IMR-90 (cell line): ENCODE results near the gene MAML2. TPM values are rescaled to one million over a fixed set of nuclear protein-coding genes. Genes with fewer than 3 reads are reported as not detected.

Experiments
- ATAC-seq: fragments of 200-7000 bp; cut with Tn5 transposase; 2 replicates; pipeline ENCODE4 v1.9.1; 2020; ENCODE audit warnings: low read depth, mild to moderate bottlenecking, moderate library complexity
- BruUV-seq: library from RNA; stranded (reverse); fragments of 400-500 nt; replicated peaks from 2 replicates; lab custom pipeline; 2021; lab: Mats Ljungman, UMichigan
- CTCF ChIA-PET: fragments of 300-600 bp; formaldehyde crosslinking; extraction: SDS; loops from one replicate; lab custom pipeline; 2021; ENCODE audit warnings: antibody characterized with exemption; lab: Yijun Ruan, JAX
- POLR2A ChIA-PET: fragments of 300-600 bp; sonication (Branson Sonifier 250); formaldehyde crosslinking; loops from one replicate; lab custom pipeline; 2022; ENCODE audit warnings: antibody characterized with exemption; ENCODE audit not compliant: unreplicated experiment; lab: Charles Lee
- DNase-seq: peaks from one replicate; pipeline ENCODE4 v3.0.0; 2013
- H2AFZ ChIP-seq: replicated peaks from 2 replicates; pipeline ENCODE3; 2013; ENCODE audit warnings: low read length, mild to moderate bottlenecking; ENCODE audit not compliant: poor library complexity
- H2AK5ac ChIP-seq: 2 replicates; pipeline ENCODE4 v1.6.1; 2013; ENCODE audit warnings: low read depth, low read length, inconsistent platforms
- H2AK9ac ChIP-seq: replicated peaks from 2 replicates; pipeline ENCODE3; 2013; ENCODE audit warnings: mild to moderate bottlenecking, low read depth, low read length, moderate library complexity; ENCODE audit not compliant: poor library complexity
- H2BK120ac ChIP-seq: 2 replicates; pipeline ENCODE4 v1.6.1; 2013; ENCODE audit warnings: low read depth, low read length, inconsistent platforms
- H2BK15ac ChIP-seq: 3 replicates; pipeline ENCODE4 v1.6.1; 2013; ENCODE audit warnings: low read depth, low read length, inconsistent platforms
- H2BK20ac ChIP-seq: 2 replicates; pipeline ENCODE4 v1.6.1; 2013; ENCODE audit warnings: low read depth, mild to moderate bottlenecking, inconsistent platforms, low read length, moderate library complexity
- H2BK5ac ChIP-seq: 2 replicates; pipeline ENCODE4 v1.6.1; 2013; ENCODE audit warnings: mild to moderate bottlenecking, low read depth, low read length, inconsistent platforms; ENCODE audit not compliant: poor library complexity, severe bottlenecking
- H3K14ac ChIP-seq: replicated peaks from 2 replicates; pipeline ENCODE4 v1.6.1; 2013; ENCODE audit warnings: low read depth, low read length, inconsistent platforms
- H3K18ac ChIP-seq: 2 replicates; pipeline ENCODE4 v1.6.1; 2013; ENCODE audit warnings: low read depth, low read length, control low read depth
- H3K23ac ChIP-seq: 2 replicates; pipeline ENCODE4 v1.6.1; 2013; ENCODE audit warnings: low read depth, low read length, inconsistent platforms
- H3K27ac ChIP-seq: 2 replicates; pipeline ENCODE4 v1.5.1; 2013; ENCODE audit warnings: mild to moderate bottlenecking, control low read depth, low read length; ENCODE audit not compliant: insufficient read depth
- H3K27me3 ChIP-seq: 2 replicates; pipeline ENCODE4 v1.6.1; 2013; ENCODE audit warnings: low read length; ENCODE audit not compliant: control insufficient read depth, insufficient read depth
- H3K36me3 ChIP-seq: 2 replicates; pipeline ENCODE4 v1.6.1; 2013; ENCODE audit warnings: low read length, mixed read lengths; ENCODE audit not compliant: control insufficient read depth, insufficient read depth
- H3K4ac ChIP-seq: 2 replicates; pipeline ENCODE4 v1.6.1; 2013; ENCODE audit warnings: low read depth, low read length, inconsistent platforms
- H3K4me1 ChIP-seq: 2 replicates; pipeline ENCODE4 v1.6.1; 2013; ENCODE audit warnings: low read length, mixed read lengths; ENCODE audit not compliant: control insufficient read depth, insufficient read depth
- H3K4me2 ChIP-seq: 2 replicates; pipeline ENCODE4 v1.6.1; 2013; ENCODE audit warnings: low read depth, mild to moderate bottlenecking, control low read depth, low read length, moderate library complexity
- H3K4me3 ChIP-seq: 2 replicates; pipeline ENCODE4 v1.5.1; 2013; ENCODE audit warnings: low read depth, mild to moderate bottlenecking, control low read depth, low read length, moderate library complexity; ENCODE audit not compliant: insufficient read depth
- H3K56ac ChIP-seq: 2 replicates; pipeline ENCODE4 v1.6.1; 2013; ENCODE audit warnings: low read length, inconsistent platforms; ENCODE audit not compliant: insufficient read depth; ENCODE audit errors: extremely low read depth
- H3K79me1 ChIP-seq, 2 experiments: 2 replicates each; pipeline ENCODE4 v1.6.1; 2013; ENCODE audit warnings: low read length in 2 of 2, inconsistent platforms in 1 of 2, low read depth in 1 of 2
- H3K9ac ChIP-seq: 2 replicates; pipeline ENCODE4 v1.6.1; 2013; ENCODE audit warnings: low read depth, low read length, control low read depth
- H3K9me1 ChIP-seq: 2 replicates; pipeline ENCODE4 v1.6.1; 2013; ENCODE audit warnings: low read length, inconsistent platforms; ENCODE audit not compliant: insufficient read depth
- H3K9me3 ChIP-seq: 2 replicates; pipeline ENCODE4 v1.6.1; 2013; ENCODE audit warnings: low read length; ENCODE audit not compliant: control insufficient read depth, insufficient read depth
- H4K20me1 ChIP-seq: 2 replicates; pipeline ENCODE4 v1.6.1; 2013; ENCODE audit warnings: low read length, inconsistent platforms; ENCODE audit not compliant: insufficient read depth
- H4K5ac ChIP-seq: 2 replicates; pipeline ENCODE4 v1.6.1; 2013; ENCODE audit warnings: mild to moderate bottlenecking, low read depth, low read length, control low read depth
- H4K8ac ChIP-seq, 2 experiments: 2 replicates each; pipeline ENCODE4 v1.6.1; 2013; ENCODE audit warnings: low read depth in 2 of 2, low read length in 2 of 2, control low read depth in 1 of 2, inconsistent platforms in 1 of 2
- H4K91ac ChIP-seq: 2 replicates; pipeline ENCODE4 v1.6.1; 2013; ENCODE audit warnings: low read depth, low read length, inconsistent platforms; ENCODE audit not compliant: insufficient read depth
- BHLHE40 ChIP-seq: fragments of 150-350 bp; IDR thresholded peaks from 2 replicates; pipeline ENCODE4 v1.6.1; 2016; ENCODE audit warnings: mild to moderate bottlenecking, low read depth, low read length
- MAFK ChIP-seq: IDR thresholded peaks from 2 replicates; pipeline ENCODE4 v1.6.1; 2012; ENCODE audit warnings: low read depth, low read length, improper control_type of control experiment
- MXI1 ChIP-seq: IDR thresholded peaks from 2 replicates; pipeline ENCODE4 v1.6.1; 2012; ENCODE audit warnings: low read depth, mild to moderate bottlenecking, low read length, moderate library complexity, borderline replicate concordance
- NFE2L2 ChIP-seq: fragments of 150-350 bp; IDR thresholded peaks from 2 replicates; pipeline ENCODE4 v1.6.1; 2016; ENCODE audit warnings: low read depth, mild to moderate bottlenecking, low read length
- RCOR1 ChIP-seq: IDR thresholded peaks from 2 replicates; pipeline ENCODE4 v1.6.1; 2012; ENCODE audit warnings: mild to moderate bottlenecking, low read length, improper control_type of control experiment; ENCODE audit not compliant: insufficient replicate concordance
- RFX5 ChIP-seq: IDR thresholded peaks from 2 replicates; pipeline ENCODE4 v1.8.0; 2012; ENCODE audit warnings: low read depth, mild to moderate bottlenecking, low read length, moderate library complexity
- WGBS, 2 experiments: methylation state at CpG; one replicate each; pipeline versions ENCODE4 v1.1.5 to v1.1.7; 2013; ENCODE audit warnings: missing lambda C conversion rate in 2 of 2; ENCODE audit not compliant: insufficient read length in 1 of 2; ENCODE audit errors: extremely low coverage in 2 of 2; 5-methylcytosine and 5-hydroxymethylcytosine counted together
- dilution Hi-C: fragments of 300-500 bp; cut with HindIII; formaldehyde crosslinking; loops from one replicate; pipeline ENCODE4 v1.14.3; 2018; ENCODE audit warnings: low sequenced_read_pairs; ENCODE audit not compliant: unreplicated experiment
- in situ Hi-C: fragments of 300-500 bp; cut with MboI; formaldehyde crosslinking; loops from 3 replicates; pipeline ENCODE4 v1.14.3; 2019; ENCODE audit warnings: low sequenced_read_pairs, inconsistent platforms, mixed read lengths
- intact Hi-C: fragments of 100-400 bp; cut with micrococcal nuclease; formaldehyde crosslinking; loops from 2 replicates; pipeline ENCODE4 v1.10.0; 2022
- polyA plus RNA-seq, 3 experiments: library from polyadenylated mRNA; depleted of rRNA; stranded (reverse); fragments of >200 nt; gene quantifications; 2 replicates each; pipeline ENCODE4 v1.2.3, GENCODE V29; 2012; ENCODE audit warnings: low replicate concordance in 1 of 3
- total RNA-seq: library from RNA; depleted of rRNA; stranded (reverse); fragments of >200 nt; gene quantifications from 2 replicates; pipeline ENCODE4 v1.2.3, GENCODE V29; 2012

Gene MAML2
- total and polyA plus RNA-seq, 2 of the 4 experiments (the other 2 are of a cell fraction), result 15.0 to 19.5 TPM

DNA sequence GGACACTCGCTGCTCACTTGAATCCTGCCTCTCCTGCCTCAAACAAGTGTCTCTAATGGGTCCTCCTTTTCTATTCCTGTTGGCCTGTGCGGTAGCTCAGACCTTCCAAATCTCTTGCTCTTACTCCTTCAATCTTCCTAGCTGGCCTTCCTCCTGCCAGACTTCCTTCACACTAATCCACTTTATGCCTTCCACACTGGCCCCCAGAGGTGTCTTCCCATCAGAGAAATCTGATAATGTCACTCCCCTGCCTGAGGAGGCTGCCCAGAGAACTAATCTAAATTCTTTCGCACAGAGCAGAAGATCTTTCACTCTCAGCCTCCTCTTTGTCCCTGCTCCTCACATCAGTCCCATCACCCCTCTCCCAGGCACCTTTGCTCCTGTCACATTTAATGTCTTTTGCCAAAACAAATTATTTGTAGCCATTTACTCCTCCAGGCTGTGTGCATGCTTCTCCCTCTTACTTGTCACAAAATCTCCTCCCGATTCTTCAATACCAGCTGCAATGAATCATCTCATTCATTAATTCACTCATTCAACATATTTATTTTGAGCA, 175.7 kb downstream of the MAML2 start:
- H3K36me3 ChIP-seq, result no peaks in the 10 kb centered on the region
- POLR2A ChIA-PET, result interaction anchor here (0.5 kb wide), 1 partner anchor 62 kb away, joined by 4 read pairs; no protein-coding TSS in a partner anchor
- CTCF ChIA-PET, result interaction anchor here (1.6 kb wide), 1 partner anchor 176 kb away, joined by 4 read pairs; the partner anchor contains the start of gene MAML2
- peak overlapping the region; percentile 41 for H3K4ac ChIP-seq
- intact Hi-C loops (no loop called here), in situ Hi-C loops (no loop called here), dilution Hi-C loops (no loop called here)
- no peak overlapping the region for H2AK9ac ChIP-seq
- no peak overlapping the region for H2BK20ac ChIP-seq
- no peak overlapping the region for H2AFZ ChIP-seq
- H4K20me1 ChIP-seq, result no peaks in the 10 kb centered on the region
- H4K8ac ChIP-seq, result 0 out of 4 replicates have a peak overlapping the region, but pooled peaks of 1 of the 2 experiments have one; percentile 12
- H3K14ac ChIP-seq, result peak overlapping the region; percentile 7; the same call in 1 of the 2 replicates
- no peaks in the 10 kb centered on the region for H3K27me3 ChIP-seq
- H3K4me3 ChIP-seq, result no peak overlapping the region
- H3K4me1 ChIP-seq, result peaks cover 24% of the 10 kb centered on the region
- no peak overlapping the region for H3K9ac ChIP-seq
- peak overlapping the region; percentile 3; the same call in 1 of the 2 replicates for H4K91ac ChIP-seq
- TF ChIP-seq RFX5 (no peak), MAFK (no peak), MXI1 (no peak), NFE2L2 (no peak), BHLHE40 (no peak), RCOR1 (no peak)
- peak overlapping the region; percentile 46; the same call in 1 of the 2 replicates for H2BK120ac ChIP-seq
- 92 to 100% methylated on average over 1 to 2 of the region's 4 CpGs for WGBS, 2 experiments
- peak overlapping the region; percentile 11; the same call in 1 of the 2 replicates for H3K18ac ChIP-seq
- no peak overlapping the region for H3K27ac ChIP-seq
- H3K9me3 ChIP-seq, result no peaks in the 10 kb centered on the region
- H4K5ac ChIP-seq, result peak overlapping the region; percentile 39; the same call in 1 of the 2 replicates
- DNase-seq (no peak), ATAC-seq (no peak)
- H2AK5ac ChIP-seq, result peak overlapping the region; percentile 50; the same call in 1 of the 2 replicates
- no peak overlapping the region for H3K4me2 ChIP-seq
- peaks cover 39 to 79% of the 10 kb centered on the region in 2 experiments for H3K79me1 ChIP-seq
- H3K56ac ChIP-seq, result 0 out of 2 replicates have a peak overlapping the region, but pooled peaks have one; percentile 2
- H2BK5ac ChIP-seq, result no peak overlapping the region
- H3K9me1 ChIP-seq, result peaks cover 21% of the 10 kb centered on the region
- peak overlapping the region; percentile 41; the same call in 1 of the 2 replicates for H3K23ac ChIP-seq
- peak overlapping the region; percentile 23; the same call in 1 of the 3 replicates for H2BK15ac ChIP-seq
- BruUV-seq, result no TSS peak
